ENCODE results near the gene HTT-AS.

The HTT-AS gene

GRCh38 chr4:3030566-3031356 lies 43.6 kb downstream of the HTT-AS start:
- TF ChIP-seq EZH2 (IDR thresholded peaks at IDR 0.05; ENCODE audit: borderline replicate concordance, low read length) = no peak
- TF ChIP-seq, protein P1, sequence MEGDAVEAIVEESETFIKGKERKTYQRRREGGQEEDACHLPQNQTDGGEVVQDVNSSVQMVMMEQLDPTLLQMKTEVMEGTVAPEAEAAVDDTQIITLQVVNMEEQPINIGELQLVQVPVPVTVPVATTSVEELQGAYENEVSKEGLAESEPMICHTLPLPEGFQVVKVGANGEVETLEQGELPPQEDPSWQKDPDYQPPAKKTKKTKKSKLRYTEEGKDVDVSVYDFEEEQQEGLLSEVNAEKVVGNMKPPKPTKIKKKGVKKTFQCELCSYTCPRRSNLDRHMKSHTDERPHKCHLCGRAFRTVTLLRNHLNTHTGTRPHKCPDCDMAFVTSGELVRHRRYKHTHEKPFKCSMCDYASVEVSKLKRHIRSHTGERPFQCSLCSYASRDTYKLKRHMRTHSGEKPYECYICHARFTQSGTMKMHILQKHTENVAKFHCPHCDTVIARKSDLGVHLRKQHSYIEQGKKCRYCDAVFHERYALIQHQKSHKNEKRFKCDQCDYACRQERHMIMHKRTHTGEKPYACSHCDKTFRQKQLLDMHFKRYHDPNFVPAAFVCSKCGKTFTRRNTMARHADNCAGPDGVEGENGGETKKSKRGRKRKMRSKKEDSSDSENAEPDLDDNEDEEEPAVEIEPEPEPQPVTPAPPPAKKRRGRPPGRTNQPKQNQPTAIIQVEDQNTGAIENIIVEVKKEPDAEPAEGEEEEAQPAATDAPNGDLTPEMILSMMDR (IDR thresholded peaks at IDR 0.05; ENCODE audit: low read length) = no peak
- no peak overlapping the region for H2AFZ ChIP-seq (ENCODE audit: low read length)
- no peaks in the 10 kb centered on the region for H3K36me3 ChIP-seq (ENCODE audit: insufficient read depth, low read length)
- no peaks in the 10 kb centered on the region for H3K79me2 ChIP-seq (ENCODE audit: insufficient read depth, low read length)
- H3K9me3 ChIP-seq (ENCODE audit: low read length) = no peaks in the 10 kb centered on the region
- H3K27me3 ChIP-seq (ENCODE audit: insufficient read depth, low read length) = no peaks in the 10 kb centered on the region
- no peak overlapping the region for H3K27ac ChIP-seq (ENCODE audit: low read depth, low read length, poor library complexity, severe bottlenecking)
- H3F3A ChIP-seq (ENCODE audit: insufficient read depth, low read length) = no peaks in the 10 kb centered on the region
- H3K9me2 ChIP-seq (ENCODE audit: low read depth, low read length) = no peaks in the 10 kb centered on the region
- H3K4me1 ChIP-seq (ENCODE audit: insufficient read depth, low read length, severe bottlenecking) = no peaks in the 10 kb centered on the region
- no peak overlapping the region for H3K4me2 ChIP-seq (ENCODE audit: low read length)
- no peak overlapping the region for H3K4me3 ChIP-seq (ENCODE audit: low read depth, low read length, poor library complexity, severe bottlenecking)
- H4K20me1 ChIP-seq (ENCODE audit: insufficient read depth, low read length) = no peaks in the 10 kb centered on the region
- H3K9ac ChIP-seq (ENCODE audit: low read length) = no peak overlapping the region

GRCh38 chr4:3029464-3029863 lies 44.9 kb downstream of the HTT-AS start:
- no peaks in the 10 kb centered on the region for H3K4me1 ChIP-seq (ENCODE audit: insufficient read depth, low read length, severe bottlenecking)
- H3F3A ChIP-seq (ENCODE audit: insufficient read depth, low read length) = no peaks in the 10 kb centered on the region
- no peak overlapping the region for H3K4me2 ChIP-seq (ENCODE audit: low read length)
- H4K20me1 ChIP-seq (ENCODE audit: insufficient read depth, low read length) = no peaks in the 10 kb centered on the region
- H2AFZ ChIP-seq (ENCODE audit: low read length) = no peak overlapping the region
- H3K9ac ChIP-seq (ENCODE audit: low read length) = no peak overlapping the region
- TF ChIP-seq, protein P1 (IDR thresholded peaks at IDR 0.05; ENCODE audit: low read length) = no peak
- no peak for TF ChIP-seq EZH2 (IDR thresholded peaks at IDR 0.05; ENCODE audit: borderline replicate concordance, low read length)
- no peaks in the 10 kb centered on the region for H3K9me3 ChIP-seq (ENCODE audit: low read length)
- H3K9me2 ChIP-seq (ENCODE audit: low read depth, low read length) = no peaks in the 10 kb centered on the region
- H3K36me3 ChIP-seq (ENCODE audit: insufficient read depth, low read length) = no peaks in the 10 kb centered on the region
- H3K27me3 ChIP-seq (ENCODE audit: insufficient read depth, low read length) = no peaks in the 10 kb centered on the region
- no peaks in the 10 kb centered on the region for H3K79me2 ChIP-seq (ENCODE audit: insufficient read depth, low read length)
- no peak overlapping the region for H3K27ac ChIP-seq (ENCODE audit: low read depth, low read length, poor library complexity, severe bottlenecking)
- H3K4me3 ChIP-seq (ENCODE audit: low read depth, low read length, poor library complexity, severe bottlenecking) = no peak overlapping the region

GRCh38 chr4:3026540-3026939 lies 47.8 kb downstream of the HTT-AS start:
- Histone ChIP-seq H3K9me2 (ENCODE audit: low read depth, low read length) (no peaks in the 10 kb centered on the region), H2AFZ (ENCODE audit: low read length) (no peak overlapping the region), H3K9me3 (ENCODE audit: low read length) (no peaks in the 10 kb centered on the region), H3K27me3 (ENCODE audit: insufficient read depth, low read length) (no peaks in the 10 kb centered on the region), H3K27ac (ENCODE audit: low read depth, low read length, poor library complexity, severe bottlenecking) (no peak overlapping the region), H3K9ac (ENCODE audit: low read length) (no peak overlapping the region), H3K4me3 (ENCODE audit: low read depth, low read length, poor library complexity, severe bottlenecking) (no peak overlapping the region), H3K4me2 (ENCODE audit: low read length) (no peak overlapping the region), H4K20me1 (ENCODE audit: insufficient read depth, low read length) (no peaks in the 10 kb centered on the region), H3F3A (ENCODE audit: insufficient read depth, low read length) (no peaks in the 10 kb centered on the region), H3K79me2 (ENCODE audit: insufficient read depth, low read length) (no peaks in the 10 kb centered on the region), H3K4me1 (ENCODE audit: insufficient read depth, low read length, severe bottlenecking) (no peaks in the 10 kb centered on the region), H3K36me3 (ENCODE audit: insufficient read depth, low read length) (no peaks in the 10 kb centered on the region)
- TF ChIP-seq EZH2 (IDR thresholded peaks at IDR 0.05; ENCODE audit: borderline replicate concordance, low read length) = no peak
- TF ChIP-seq, protein P1 (IDR thresholded peaks at IDR 0.05; ENCODE audit: low read length) = no peak

All from OCI-LY1 (cell line).